SIG-M5 treated with dmso at 0.1 percent for 504 hours (cell line): Measurements from ENCODE around the gene RBM20.

Source experiments
- DNase-seq: peaks from one replicate; lab custom pipeline; 2025; ENCODE audit not compliant: unreplicated experiment; lab: John Stamatoyannopoulos, UW

The RBM20 gene

DNA sequence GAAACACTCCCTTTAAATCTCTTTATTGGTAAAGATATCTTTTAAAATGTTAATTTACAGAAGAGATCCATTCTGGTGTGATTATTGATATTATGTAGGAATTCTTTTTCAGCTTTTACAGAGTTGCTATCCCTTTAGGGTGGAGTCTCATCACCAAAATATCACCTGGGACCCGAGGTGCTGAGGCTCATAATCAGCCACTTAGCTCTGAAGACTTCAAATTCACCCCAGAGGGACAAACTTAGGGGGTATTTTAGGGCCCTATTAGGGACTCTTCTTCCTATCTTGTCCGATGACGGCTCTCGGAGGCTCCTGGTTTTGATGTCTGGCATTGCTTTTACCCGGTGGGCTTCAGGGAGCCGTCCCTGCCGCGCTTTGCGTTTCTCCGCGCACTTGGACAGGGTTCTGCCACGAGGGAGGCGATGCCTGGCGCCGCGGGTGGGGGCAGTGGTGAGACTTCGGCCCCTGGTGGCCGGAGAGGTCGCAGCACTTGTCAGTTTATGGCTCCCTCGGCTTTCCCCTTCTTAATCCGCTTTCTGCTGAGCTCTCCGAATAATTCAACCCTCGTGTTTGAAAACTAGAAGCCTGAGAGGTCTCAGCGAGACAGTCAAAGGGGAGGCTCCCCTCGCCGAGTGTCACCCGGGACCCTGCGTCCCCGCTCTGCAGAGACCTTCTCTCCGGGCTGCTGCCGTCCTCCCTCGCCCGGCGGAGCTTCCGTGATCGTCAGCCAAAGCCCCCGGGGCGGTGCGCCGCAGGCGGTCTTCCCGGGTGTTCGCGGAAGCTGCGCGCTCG is 27.8 kb downstream of the RBM20 start:
- peak; percentile 61 for DNase-seq

DNA sequence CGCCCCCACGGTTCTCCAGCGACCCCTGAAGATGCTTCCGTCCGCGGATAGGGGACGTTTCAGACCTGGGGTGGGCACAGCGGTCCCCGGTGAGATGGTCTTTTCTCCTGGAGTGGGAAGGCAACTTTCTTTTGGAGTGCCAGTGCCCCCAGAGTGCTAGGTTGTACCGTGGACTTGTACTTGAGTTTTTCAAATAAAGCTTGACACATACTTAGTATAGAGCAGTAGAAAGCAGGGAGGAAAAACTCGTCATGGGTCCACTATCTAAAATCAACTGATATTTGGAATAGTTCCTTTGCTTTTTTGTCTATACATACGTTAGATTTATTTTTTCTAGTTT is 28.4 kb downstream of the RBM20 start:
- DNase-seq = no peak

DNA sequence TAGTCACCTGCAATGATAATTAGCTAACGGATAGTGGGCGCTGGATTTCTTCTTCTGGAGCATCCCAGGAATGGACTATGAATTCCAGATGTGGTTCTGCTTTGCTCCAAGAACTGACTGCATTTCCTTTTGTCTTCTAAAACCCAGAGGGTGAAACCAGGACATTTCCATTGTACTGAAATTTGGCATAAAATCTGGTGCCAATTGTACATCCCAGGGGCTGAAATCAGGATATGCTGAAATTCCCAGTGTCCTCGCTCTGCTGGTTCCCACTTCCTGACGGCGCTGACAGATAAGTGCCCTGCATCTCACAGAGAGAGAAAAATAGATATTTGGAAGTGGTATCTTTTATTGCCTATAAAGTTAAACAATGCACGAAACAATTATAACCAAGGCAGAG is 31.9 kb downstream of the RBM20 start:
- DNase-seq = no peak

DNA sequence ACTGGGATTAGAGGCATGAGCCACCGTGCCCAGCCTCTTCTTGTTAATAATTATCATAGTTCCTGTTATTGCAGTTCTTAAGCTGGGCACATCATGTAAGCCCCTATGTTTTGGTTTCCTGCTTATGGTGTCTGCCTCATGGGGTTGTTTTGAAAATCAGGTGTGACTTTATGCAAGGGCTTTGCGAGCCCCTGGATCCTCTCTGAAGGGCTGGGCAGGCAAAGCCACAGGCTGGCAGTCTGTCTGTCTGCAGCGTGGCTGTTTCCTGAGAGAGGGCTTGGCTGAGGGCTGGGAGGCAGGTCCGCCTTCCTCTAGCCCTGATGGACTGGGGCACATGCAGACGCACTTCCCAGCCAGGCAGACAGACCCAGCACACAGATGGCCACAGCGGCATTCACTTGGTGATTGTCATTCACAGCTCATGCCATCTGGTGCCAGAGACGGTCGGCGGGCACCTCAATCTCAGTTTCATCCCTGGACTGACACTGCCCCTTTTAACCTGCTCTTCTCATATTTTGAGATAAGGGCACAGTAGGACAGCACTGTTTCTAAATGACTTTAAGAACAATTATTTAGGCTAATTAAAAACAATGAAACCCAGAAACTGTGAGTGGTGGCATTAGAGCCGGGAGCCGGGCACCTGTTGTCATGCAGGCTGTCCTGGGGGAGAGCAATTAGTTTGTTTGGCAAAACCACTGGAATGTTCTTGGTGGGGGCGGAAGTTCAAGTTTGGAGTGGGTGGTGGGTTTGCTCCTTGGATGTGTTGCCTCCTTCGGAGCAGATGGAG is 35.5 kb downstream of the RBM20 start:
- no peak for DNase-seq

DNA sequence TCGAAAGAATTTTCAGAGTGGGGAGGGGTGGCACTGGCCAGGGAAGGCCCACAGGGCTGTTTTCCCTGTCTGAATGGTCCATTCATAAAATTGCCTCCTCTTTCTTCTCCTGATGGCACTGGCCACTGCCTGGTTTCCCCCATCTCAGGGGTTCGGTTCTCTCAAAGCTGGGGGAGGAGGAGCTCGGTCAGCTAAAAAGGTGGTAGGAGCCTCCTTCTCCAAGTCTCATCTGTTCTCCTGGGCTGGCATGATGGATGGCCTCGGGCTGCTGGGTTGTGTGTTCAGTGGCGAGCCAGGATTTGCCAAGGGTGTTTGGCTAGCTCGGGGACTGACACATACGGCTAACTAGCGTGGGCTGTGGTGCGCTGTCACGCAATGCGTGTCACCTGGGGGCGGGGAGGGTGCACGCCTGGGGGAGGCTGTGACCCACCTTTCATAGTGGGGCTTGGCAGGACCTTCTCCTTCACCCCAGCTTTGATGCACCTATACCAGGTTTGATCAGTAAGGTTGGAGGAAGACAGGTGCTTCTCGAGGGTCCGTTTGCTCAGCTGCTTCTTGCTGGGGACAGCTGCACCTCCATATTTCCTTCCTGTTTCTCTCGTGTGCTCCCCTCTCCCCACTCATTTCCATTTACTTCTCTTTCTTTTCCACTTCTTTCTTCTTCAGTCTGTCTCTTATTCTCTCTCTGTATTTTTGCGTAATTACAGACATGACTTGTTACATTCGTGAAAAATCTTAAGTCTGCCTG is 36.3 kb downstream of the RBM20 start:
- DNase-seq = no peak

DNA sequence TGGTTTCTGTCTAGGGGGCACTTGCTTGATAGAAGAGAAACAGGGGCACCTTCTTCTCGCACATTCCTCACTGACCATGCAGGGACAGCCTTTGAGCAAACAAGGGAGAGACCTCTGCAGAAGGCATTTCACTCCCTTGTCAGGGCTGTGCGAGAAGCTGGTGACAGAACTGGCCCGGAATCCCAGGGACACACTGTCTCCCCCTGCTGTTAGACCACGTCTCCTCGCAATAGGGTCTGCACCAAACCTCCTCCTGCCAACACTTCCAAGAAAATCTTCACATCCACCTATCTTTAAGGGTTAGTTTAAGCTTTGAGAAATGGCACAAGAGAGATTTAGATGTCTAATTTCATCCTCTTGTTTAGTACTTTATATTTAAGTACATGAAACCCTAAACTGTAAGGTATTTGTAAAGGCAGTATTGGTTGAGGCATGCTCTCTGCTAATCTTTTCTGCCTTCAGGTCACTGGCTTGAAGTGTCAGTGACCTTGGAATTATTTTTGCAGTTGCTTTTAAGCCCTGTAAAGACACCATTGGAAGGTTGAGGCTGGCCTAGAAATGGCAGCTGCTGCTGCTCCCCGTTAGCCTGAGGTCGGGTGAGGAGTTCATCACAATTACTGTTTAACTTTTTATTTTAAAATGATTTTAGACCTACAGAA is 37.0 kb downstream of the RBM20 start:
- DNase-seq = peak; percentile 12

DNA sequence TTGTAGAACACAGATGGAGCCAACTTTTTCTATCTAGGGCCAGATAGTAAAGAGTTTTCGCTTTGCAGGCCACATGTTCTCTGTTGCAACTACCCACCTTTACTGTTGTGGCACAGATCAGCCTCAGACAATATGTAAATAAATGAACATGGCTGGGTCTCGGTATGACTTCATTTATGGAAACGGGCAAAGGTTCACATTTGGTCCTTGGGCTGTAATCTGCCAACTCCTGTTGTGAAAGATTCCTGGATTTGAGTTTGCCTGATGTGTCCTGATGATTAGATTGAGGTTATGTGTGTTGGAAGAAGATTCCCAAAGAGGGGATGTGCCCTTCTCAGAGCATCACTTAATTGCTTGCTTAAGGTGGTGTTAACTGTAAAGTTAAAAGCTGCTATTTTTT is 38.2 kb downstream of the RBM20 start:
- no peak for DNase-seq

DNA sequence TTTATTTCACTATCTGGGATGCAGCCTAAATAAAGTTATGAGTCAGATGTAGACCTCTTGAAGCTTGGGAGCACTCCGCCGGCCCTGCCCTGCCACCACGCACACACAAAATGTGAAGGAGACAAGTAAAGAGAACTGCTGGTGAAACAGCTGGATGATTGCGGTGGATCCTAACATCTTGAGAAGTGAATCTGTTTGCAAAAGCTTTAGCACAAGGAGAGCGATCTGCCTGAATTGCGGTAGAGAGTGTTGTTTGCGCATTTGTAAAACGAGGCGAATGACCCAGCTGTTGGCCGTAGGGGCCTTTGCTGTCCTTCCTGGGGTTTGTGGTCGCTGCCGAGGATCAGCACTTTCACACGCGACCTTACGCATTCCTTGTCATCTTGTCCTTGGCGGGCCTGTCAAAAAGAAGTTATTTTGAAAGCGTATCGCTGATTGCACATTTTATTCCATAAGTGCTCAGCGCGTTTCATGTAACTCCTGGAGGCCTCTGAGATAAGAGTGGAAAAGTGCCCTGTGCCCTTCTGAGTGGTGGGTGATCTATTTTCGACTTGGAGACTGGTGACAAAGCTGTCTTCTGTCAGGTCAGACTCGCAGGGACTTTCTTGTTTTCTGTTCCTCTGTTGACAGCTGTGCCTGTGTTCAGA is 40.8 kb downstream of the RBM20 start:
- no peak for DNase-seq

DNA sequence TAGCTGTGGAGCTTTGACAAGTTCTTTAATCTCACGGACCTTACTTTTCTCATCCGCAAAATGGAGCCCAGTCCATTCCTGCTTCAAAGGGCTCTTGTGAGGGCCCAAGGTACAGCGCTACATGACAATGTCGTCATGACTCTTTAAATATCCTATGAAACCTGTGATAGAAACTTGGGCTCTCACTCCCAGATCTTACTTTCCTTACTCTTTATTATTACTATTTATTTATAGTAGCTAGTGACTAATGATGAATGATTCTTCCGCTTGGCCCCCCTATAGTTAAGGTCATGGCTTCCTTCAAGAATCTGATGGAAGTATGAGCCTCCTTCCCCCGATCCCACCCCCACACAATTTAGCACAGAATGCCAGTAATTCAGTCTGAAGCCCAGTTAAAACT is 41.9 kb downstream of the RBM20 start:
- DNase-seq = no peak

DNA sequence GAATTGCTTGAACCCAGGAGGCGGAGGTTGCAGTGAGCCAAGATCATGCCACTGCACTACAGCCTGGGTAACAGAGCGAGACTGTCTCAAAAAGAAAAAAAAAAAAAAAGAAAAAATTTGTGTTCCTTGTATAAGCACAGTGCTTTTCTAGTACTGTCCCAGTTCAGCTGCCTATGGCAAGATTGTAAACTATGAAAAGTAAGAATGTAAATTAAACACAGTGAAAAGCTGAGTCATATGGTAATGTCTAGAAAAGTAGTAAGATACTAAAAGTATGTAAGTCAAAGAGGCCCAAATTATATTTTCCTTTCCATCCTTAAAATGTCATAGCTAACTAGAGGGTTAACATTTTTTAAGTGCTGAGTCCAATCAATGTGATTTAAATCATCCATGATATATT is 42.8 kb downstream of the RBM20 start:
- DNase-seq = no peak

DNA sequence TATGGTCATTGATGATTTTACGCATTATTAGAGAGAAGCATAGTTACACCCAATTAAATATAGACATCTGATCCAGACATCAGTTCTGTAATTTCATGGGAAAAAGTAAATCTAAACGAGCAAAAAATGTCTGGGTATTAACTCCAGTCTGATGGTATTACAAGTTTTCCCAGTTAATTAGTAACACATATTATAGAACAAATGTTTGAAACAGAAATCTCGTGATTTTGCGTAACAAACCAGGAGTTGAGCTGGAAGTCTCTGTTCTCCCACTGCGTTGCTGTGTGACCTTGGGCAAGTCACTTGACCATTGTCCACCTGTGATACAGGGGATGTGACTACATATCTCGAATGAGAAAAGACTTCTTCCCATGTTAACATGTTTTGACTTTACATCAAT is 43.3 kb downstream of the RBM20 start:
- DNase-seq = no peak

DNA sequence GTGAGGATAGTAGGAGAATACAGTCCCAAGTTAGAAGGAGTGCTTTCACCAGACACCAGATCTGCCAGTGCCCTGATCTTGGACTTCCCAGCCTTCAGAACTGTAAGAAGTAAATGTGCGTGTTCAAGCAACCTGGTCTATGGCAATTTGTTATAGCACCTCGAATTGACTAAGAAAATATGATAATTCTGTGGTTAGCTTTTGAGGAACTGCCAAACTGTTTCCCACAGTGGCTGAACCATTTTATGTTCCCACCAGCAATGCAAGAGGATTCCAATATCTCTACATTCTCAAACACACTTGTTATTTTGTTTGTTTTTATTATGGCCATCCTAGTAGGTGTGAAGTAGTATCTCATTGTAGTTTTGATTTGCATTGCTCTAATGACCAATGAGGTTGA is 47.0 kb downstream of the RBM20 start:
- no peak for DNase-seq

DNA sequence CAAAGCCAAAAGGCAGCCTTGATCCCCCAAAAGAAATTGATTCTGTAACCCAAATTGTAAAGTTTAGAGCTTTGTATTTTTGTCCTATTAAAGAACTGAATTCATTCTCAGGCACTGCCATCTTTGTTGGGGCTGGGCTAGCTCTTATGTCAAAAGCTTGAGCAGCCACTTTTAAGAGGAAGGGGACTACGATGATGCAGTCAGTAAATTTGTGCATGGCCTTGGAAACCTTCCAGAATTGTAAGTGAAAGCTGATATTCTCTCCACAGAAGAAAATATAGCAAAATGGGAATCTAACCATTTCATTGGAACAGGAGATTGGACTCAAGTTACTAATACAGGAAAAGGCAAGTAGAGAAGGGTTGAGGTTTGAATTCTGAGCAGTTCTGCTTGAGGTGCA is 50.1 kb downstream of the RBM20 start:
- no peak for DNase-seq

DNA sequence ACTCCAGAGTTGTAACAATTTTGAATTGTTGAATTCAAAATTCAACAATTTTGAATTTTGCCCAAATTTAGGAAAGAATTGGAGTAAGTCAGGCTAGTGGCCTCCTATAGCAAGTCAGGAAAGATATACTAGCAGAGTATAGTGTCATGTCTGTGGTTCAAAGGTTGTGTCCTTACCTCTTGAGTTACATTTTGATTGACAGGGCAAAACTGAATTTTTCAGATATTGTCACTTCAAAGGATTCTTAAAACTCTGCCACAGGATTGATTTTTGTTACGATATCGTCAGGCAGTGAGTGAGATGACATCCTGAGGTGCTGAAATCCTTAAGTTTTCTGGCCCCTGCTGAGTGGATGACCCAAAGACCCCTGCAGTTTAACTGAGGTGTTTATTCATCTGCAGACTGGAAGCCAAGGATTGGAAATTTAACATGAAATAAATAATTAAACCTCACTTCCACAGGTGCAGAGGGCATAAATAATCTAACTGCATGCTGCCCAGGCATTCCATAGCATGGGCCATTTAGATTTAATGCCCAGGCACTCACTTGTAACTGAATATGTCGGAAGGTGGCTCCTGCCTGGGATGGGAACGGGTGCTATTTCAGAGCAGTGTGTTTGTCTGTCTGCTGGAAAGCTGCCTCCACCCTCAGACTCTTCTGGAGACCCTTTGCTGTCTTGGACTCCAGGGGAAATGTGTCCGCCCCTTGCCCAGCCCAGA is 50.8 kb downstream of the RBM20 start:
- DNase-seq = no peak

DNA sequence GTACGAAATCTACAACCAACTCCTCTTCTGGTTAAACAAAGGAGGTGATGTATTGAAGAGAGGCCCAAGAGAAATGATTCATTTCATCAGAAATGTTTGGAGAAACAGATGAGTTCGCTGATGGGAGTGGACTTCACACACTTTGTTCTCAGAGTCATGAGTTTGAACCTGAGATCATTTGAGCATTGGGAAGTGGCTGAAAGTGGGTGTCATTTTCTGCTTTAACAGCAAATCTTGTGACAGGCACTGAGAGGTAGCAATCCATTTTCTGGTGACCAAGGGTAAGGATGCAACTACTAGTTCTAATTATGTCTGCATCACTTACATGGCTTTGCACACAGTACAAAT is 51.4 kb downstream of the RBM20 start:
- DNase-seq = no peak

DNA sequence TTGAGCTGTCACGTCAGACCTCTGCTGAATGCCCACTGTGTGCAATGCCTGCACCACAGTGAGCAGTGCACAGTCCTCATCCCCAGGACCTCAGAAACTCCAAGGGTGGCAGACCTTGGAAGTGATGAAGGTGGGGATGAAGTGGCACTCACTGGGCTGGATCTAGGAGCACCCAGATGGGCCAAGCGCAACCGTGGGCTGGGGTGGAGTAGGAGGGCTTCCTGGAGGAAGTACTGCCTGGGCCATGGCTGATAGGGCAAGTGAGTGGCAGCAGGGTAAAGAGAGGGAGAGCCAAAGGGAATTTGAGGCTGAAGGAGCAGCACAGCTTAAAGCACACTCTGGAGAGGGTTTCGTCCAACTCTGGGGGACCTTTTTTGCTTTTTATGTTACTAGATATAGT is 52.3 kb downstream of the RBM20 start:
- DNase-seq = no peak

DNA sequence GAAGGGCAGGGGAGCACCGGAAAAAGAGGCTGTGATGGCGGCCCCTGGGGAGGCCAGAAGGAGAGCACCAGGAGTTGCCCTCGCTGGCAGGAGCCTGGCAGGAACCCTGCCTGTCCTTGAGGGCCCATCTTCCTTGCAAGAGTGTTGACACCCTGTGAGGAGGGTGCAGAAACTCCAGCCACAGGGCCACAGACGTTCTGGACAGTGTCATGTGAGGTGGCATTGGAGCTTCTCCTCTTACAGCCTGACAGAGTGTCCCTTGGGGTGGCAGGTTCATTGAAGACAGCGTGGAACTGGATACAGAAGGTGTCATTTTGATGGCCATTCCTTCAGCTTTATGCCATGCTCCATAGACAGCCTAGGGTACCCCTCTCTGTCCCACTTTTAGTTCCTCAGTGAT is 54.2 kb downstream of the RBM20 start:
- DNase-seq = no peak

DNA sequence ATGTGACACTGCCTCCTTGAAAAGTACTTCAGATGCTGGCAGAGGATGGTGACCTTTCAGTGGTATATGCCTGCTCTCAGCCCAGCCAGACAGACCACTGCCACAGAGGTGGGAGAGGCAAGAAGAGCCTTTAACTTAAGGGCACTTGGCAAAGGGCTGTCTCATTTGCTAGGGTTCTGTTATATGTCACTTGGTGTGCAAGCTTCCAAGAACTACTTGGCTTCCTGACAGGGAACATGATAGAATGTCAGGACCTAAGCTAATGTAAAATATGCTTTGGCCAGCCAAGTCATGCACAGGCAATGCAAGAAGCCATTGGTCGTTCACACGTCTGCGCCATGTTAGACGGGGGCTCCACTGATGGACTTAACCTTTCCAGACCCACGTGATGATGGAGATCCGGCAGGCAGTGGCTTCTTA is 54.7 kb downstream of the RBM20 start:
- DNase-seq = no peak

DNA sequence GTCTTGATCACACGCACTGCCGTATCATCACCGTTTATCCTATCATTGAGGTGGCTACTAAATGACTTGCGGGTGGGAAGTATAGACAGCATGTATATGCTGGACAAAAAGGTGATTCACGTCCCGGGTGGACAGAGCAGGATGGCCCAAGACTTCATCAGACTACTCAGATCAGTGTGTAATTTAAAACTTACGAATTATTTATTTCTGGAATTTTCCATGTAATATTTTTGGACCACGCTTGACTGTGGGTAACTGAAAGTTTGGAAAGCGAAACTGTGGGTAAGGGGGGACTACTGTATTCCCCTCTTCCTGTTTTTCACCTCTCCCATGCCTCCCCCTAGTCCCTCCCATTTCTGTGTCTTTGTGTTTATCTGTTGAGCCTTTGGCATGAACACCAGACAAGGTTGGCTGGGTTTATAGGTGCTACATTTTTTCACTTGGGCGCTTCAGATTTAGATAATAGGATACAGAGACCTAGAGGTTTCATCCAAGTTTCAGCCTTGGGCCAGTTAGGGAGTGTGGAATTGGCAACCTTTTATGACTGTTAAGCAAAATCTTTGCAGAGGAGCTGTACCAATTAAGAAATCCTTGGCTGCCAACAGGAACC is 55.8 kb downstream of the RBM20 start:
- DNase-seq = no peak
